ENCODE data around the gene BTBD16. TPM values are rescaled to one million over a fixed set of nuclear protein-coding genes. Genes with fewer than 3 reads are reported as not detected.

Gene BTBD16
- total RNA-seq, 1 experiment from 2014 or later, result 0.35 TPM

DNA sequence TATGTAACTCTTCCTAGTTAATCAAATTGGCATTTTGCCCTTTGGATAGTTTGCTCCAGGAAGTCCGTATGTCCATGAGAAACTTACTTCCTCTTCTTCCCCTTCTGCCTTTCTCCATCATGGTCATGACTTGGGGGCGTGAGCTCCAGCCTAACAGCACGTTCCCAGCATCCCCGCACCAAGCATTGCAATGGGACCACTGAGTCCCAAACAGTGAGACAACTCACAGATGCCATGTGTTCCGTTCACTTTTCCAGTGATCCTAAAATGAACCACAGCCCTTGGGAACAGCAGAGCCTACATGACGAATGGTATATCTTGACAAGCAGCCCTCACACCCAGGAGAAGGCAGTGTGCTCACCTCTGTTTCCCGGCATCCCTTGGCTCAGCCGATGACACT is 10.7 kb downstream of the BTBD16 start:
- CTCF ChIA-PET, result no interaction called here
- intact Hi-C loops (cut with micrococcal nuclease; ENCODE audit: unreplicated experiment), result no loop called here
- TF ChIP-seq, protein P1, sequence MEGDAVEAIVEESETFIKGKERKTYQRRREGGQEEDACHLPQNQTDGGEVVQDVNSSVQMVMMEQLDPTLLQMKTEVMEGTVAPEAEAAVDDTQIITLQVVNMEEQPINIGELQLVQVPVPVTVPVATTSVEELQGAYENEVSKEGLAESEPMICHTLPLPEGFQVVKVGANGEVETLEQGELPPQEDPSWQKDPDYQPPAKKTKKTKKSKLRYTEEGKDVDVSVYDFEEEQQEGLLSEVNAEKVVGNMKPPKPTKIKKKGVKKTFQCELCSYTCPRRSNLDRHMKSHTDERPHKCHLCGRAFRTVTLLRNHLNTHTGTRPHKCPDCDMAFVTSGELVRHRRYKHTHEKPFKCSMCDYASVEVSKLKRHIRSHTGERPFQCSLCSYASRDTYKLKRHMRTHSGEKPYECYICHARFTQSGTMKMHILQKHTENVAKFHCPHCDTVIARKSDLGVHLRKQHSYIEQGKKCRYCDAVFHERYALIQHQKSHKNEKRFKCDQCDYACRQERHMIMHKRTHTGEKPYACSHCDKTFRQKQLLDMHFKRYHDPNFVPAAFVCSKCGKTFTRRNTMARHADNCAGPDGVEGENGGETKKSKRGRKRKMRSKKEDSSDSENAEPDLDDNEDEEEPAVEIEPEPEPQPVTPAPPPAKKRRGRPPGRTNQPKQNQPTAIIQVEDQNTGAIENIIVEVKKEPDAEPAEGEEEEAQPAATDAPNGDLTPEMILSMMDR (IDR thresholded peaks at IDR 0.05; ENCODE audit: unreplicated experiment), result no peak

DNA sequence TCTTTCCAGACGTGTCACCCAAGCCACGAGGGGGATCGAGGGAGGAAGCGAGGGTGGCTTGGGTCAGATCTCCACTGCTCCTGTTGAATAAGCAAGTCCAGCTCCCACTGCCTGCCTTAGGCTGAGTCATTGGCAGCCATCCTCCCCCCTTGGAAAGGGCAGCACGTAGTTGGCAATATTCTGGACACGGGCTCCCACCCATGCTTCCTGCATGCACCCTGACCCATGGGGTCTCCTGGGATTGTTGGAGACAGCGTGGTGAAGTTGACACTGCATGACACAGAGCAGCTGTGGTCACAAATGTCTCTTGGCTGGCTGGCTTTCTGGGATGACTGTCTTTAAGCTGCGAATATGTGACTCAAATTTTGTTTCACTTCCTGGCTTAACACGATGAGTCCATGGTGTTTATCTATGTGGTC is 11.2 kb downstream of the BTBD16 start:
- Mint-ChIP-seq H3K4me1 (ENCODE audit: low read depth, unreplicated experiment) (no peaks in the 10 kb centered on the region), H3K4me3 (ENCODE audit: low read depth, unreplicated experiment) (no peak overlapping the region), H3K36me3 (ENCODE audit: insufficient read depth, unreplicated experiment) (no peaks in the 10 kb centered on the region), H3K9me3 (ENCODE audit: low read depth, unreplicated experiment) (no peaks in the 10 kb centered on the region), H3K27me3 (ENCODE audit: unreplicated experiment) (peaks cover 7% of the 10 kb centered on the region), H3K27ac (ENCODE audit: unreplicated experiment) (no peak overlapping the region)
- intact Hi-C loops (cut with micrococcal nuclease; ENCODE audit: unreplicated experiment), result no loop called here
- TF ChIP-seq, protein P1 (IDR thresholded peaks at IDR 0.05; ENCODE audit: unreplicated experiment), result no peak
- CTCF ChIA-PET, result no interaction called here
- DNase-seq, result no peak
- no TSS peak for BruUV-seq (replicated peaks)

More for the DNA sequence above, 10.7 kb downstream of the BTBD16 start:
- H3K27me3 Mint-ChIP-seq (ENCODE audit: unreplicated experiment), result peaks cover 2% of the 10 kb centered on the region
- no peaks in the 10 kb centered on the region for H3K36me3 Mint-ChIP-seq (ENCODE audit: insufficient read depth, unreplicated experiment)
- no peak for DNase-seq
- no peaks in the 10 kb centered on the region for H3K4me1 Mint-ChIP-seq (ENCODE audit: low read depth, unreplicated experiment)
- BruUV-seq (replicated peaks), result no TSS peak
- H3K27ac Mint-ChIP-seq (ENCODE audit: unreplicated experiment), result no peak overlapping the region
- no peak overlapping the region for H3K4me3 Mint-ChIP-seq (ENCODE audit: low read depth, unreplicated experiment)
- no peaks in the 10 kb centered on the region for H3K9me3 Mint-ChIP-seq (ENCODE audit: low read depth, unreplicated experiment)

DNA sequence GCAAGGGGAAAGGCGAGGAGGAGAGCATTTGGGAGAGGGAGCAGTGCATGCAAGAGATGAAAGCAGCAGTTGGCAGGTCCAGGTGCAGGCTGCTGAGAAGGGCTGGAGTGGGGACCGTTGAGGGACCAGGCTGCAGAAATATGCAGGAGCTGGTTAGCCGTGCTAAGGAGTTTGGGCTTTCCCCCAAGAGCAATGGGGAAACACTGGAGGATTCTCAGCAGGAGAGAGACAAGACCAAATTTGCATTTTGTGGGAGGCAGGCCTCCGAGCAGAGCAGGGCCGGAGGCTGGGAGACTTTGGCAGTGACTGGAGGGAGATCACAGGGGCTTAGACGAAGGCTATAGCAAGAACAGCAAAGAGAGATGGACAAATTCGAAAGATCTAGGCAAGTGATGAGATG is 11.8 kb downstream of the BTBD16 start:
- no peak overlapping the region for H3K27ac Mint-ChIP-seq (ENCODE audit: unreplicated experiment)
- H3K4me1 Mint-ChIP-seq (ENCODE audit: low read depth, unreplicated experiment), result no peaks in the 10 kb centered on the region
- H3K27me3 Mint-ChIP-seq (ENCODE audit: unreplicated experiment), result peaks cover 12% of the 10 kb centered on the region
- no peak overlapping the region for H3K4me3 Mint-ChIP-seq (ENCODE audit: low read depth, unreplicated experiment)
- intact Hi-C loops (cut with micrococcal nuclease; ENCODE audit: unreplicated experiment), result no loop called here
- DNase-seq, result no peak
- no peaks in the 10 kb centered on the region for H3K36me3 Mint-ChIP-seq (ENCODE audit: insufficient read depth, unreplicated experiment)
- no peaks in the 10 kb centered on the region for H3K9me3 Mint-ChIP-seq (ENCODE audit: low read depth, unreplicated experiment)
- BruUV-seq (replicated peaks), result no TSS peak
- CTCF ChIA-PET, result no interaction called here
- TF ChIP-seq, protein P1 (IDR thresholded peaks at IDR 0.05; ENCODE audit: unreplicated experiment), result no peak

DNA sequence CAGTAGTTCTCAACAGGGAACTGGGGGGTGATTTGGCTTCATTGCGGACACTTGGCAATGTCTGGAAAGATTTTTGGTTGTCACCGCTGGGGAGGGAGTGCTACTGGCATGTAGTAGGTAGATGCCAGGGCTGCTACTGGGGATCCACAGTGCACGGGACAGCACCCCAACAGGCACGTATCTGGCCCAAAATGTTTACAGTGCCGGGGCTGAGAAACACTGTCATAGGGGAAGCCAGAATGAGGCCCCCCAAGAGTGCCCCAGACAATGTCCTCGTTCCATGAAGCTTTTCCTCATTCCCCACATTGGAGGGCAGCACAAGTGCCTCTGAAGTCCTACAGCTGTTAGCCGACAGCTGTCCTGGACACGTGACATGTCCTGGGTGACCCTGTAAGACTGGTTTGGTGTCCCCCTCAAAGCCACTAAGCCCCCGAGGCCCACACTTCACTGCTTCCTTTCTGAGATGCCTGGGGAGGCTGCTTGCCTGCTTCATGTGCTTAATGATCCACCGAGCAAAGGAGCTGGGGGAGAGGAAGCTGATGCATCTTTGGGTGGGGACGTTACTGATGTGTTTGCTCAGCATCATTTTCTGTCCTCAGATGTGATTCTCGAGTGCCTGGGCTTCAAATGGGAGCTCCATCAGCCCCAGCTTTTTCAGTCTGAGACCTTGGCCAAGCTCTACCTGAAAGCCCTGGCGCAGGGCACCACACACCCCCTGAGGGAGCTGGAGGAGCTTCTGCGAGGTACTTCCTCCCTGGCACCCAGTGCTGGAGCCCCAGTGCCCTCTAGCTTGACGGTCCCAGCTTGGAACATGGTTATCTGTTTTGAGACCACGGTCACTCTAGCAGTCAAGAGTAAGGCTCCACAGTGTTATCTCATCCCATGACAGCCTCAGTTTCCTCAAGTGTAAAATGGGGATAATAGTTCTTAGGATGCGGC is 14.7 kb downstream of the BTBD16 start:
- intact Hi-C loops (cut with micrococcal nuclease; ENCODE audit: unreplicated experiment), result no loop called here
- Mint-ChIP-seq H3K4me3 (ENCODE audit: low read depth, unreplicated experiment) (no peak overlapping the region), H3K27me3 (ENCODE audit: unreplicated experiment) (peaks cover 12% of the 10 kb centered on the region), H3K4me1 (ENCODE audit: low read depth, unreplicated experiment) (no peaks in the 10 kb centered on the region), H3K36me3 (ENCODE audit: insufficient read depth, unreplicated experiment) (no peaks in the 10 kb centered on the region), H3K9me3 (ENCODE audit: low read depth, unreplicated experiment) (no peaks in the 10 kb centered on the region), H3K27ac (ENCODE audit: unreplicated experiment) (no peak overlapping the region)
- no peak for DNase-seq
- BruUV-seq (replicated peaks), result no TSS peak
- TF ChIP-seq, protein P1 (IDR thresholded peaks at IDR 0.05; ENCODE audit: unreplicated experiment), result no peak
- CTCF ChIA-PET, result no interaction called here

Measured in Calu3 (cell line).